Panc1 (cell line): ENCODE measurements around the gene BCL2. TPM values are rescaled to one million over a fixed set of nuclear protein-coding genes. Genes with fewer than 3 reads are reported as not detected.

ENCODE experiments used
- ATAC-seq: fragments of 200-7000 bp; cut with Tn5 transposase; 2 replicates; pipeline ENCODE4 v1.9.1; 2020; ENCODE audit warnings: mild to moderate bottlenecking, moderate library complexity
- BruUV-seq: library from RNA; stranded (reverse); fragments of 400-500 nt; replicated peaks from 2 replicates; lab custom pipeline; 2021; lab: Mats Ljungman, UMichigan
- CTCF ChIA-PET: fragments of 300-600 bp; sonication (Branson Sonifier 250); formaldehyde crosslinking; loops from one replicate; lab custom pipeline; 2022; ENCODE audit warnings: antibody characterized with exemption; lab: Charles Lee
- POLR2A ChIA-PET: fragments of 300-600 bp; sonication (Branson Sonifier 250); formaldehyde crosslinking; loops from one replicate; lab custom pipeline; 2022; ENCODE audit warnings: antibody characterized with exemption; lab: Charles Lee
- DNase-seq: peaks from one replicate; pipeline ENCODE4 v3.0.0-alpha.2; 2010; ENCODE audit warnings: low read depth, low spot score
- H3K27ac ChIP-seq: 2 replicates; pipeline ENCODE4 v1.5.1; 2011; ENCODE audit warnings: mild to moderate bottlenecking, low read length, inconsistent platforms
- H3K27me3 ChIP-seq: fragments of 200-500 bp; sonication (Bioruptor generic); 2 replicates; pipeline ENCODE4 v1.6.0; 2014; ENCODE audit warnings: low read length, inconsistent platforms; ENCODE audit not compliant: control insufficient read depth, insufficient read depth
- H3K36me3 ChIP-seq: fragments of 200-500 bp; sonication (Bioruptor generic); 2 replicates; pipeline ENCODE4 v1.5.1; 2014; ENCODE audit warnings: inconsistent platforms, mild to moderate bottlenecking, low read length, moderate library complexity; ENCODE audit not compliant: control insufficient read depth, insufficient read depth
- H3K4me1 ChIP-seq: 2 replicates; pipeline ENCODE4 v1.5.1; 2011; ENCODE audit warnings: inconsistent platforms, mild to moderate bottlenecking, low read length, moderate library complexity; ENCODE audit not compliant: control insufficient read depth, insufficient read depth
- H3K4me3 ChIP-seq, 2 experiments: 2 replicates each; pipeline ENCODE4 v1.5.1; 2011 to 2012; ENCODE audit warnings: low read depth in 2 of 2, low read length in 2 of 2, mild to moderate bottlenecking in 2 of 2, inconsistent platforms in 1 of 2, moderate library complexity in 1 of 2
- H3K9me3 ChIP-seq: fragments of 200-500 bp; sonication (Bioruptor generic); 2 replicates; pipeline ENCODE4 v1.5.1; 2014; ENCODE audit warnings: low read depth, mild to moderate bottlenecking, inconsistent platforms, low read length, moderate library complexity; ENCODE audit not compliant: control insufficient read depth, insufficient read depth
- CTCF ChIP-seq: fragments of 450-650 bp; IDR thresholded peaks from 2 replicates; pipeline ENCODE4 v1.5.1; 2017; ENCODE audit warnings: mild to moderate bottlenecking
- POLR2AphosphoS5 ChIP-seq: IDR thresholded peaks from 2 replicates; pipeline ENCODE4 v1.6.1; 2012; ENCODE audit warnings: mild to moderate bottlenecking, low read depth, low read length, moderate library complexity
- REST ChIP-seq, 2 experiments: IDR thresholded peaks; 2 replicates each; pipeline ENCODE4 v1.6.1; 2011 to 2012; ENCODE audit warnings: low read depth in 2 of 2, control low read depth in 1 of 2, low read length in 1 of 2, mild to moderate bottlenecking in 1 of 2, moderate library complexity in 1 of 2; ENCODE audit not compliant: insufficient read depth in 1 of 2
- SIN3A ChIP-seq: IDR thresholded peaks from 2 replicates; pipeline ENCODE4 v1.6.1; 2012; ENCODE audit warnings: low read depth, mild to moderate bottlenecking, low read length, moderate library complexity, borderline replicate concordance; ENCODE audit not compliant: insufficient read depth
- TCF7L2 ChIP-seq: IDR thresholded peaks from 2 replicates; pipeline ENCODE4 v1.6.1; 2011; ENCODE audit warnings: mild to moderate bottlenecking, low read depth, low read length, inconsistent platforms
- in situ Hi-C: cut with HindIII; loops from 2 replicates; pipeline ENCODE4 v1.10.0; 2016; ENCODE audit warnings: low sequenced_read_pairs, low pct_unique_long_range_greater_than_20kb
- intact Hi-C: fragments of 100-400 bp; cut with micrococcal nuclease; formaldehyde crosslinking; loops from one replicate; pipeline ENCODE4 v1.10.0; 2022; ENCODE audit not compliant: unreplicated experiment
- total RNA-seq: library from RNA; stranded (reverse); gene quantifications from one replicate; pipeline ENCODE4 v1.2.1, GENCODE V29; 2021; ENCODE audit not compliant: unreplicated experiment

Gene BCL2
- total RNA-seq, 1 experiment from 2014 or later = 0.72 TPM

GRCh38 chr18:63132819-63133200 is 186.8 kb downstream of the BCL2 start:
- in situ Hi-C loops (no loop called here), intact Hi-C loops (no loop called here)
- TF ChIP-seq POLR2AphosphoS5 = no peak
- TF ChIP-seq TCF7L2 = no peak
- TF ChIP-seq REST (IDR thresholded peaks at IDR 0.05; ENCODE audit: insufficient read depth in 1 of 2, low read depth in 2 of 2, low read length in 1 of 2) = no peak
- TF ChIP-seq CTCF = no peak
- TF ChIP-seq SIN3A = no peak
- Histone ChIP-seq H3K36me3 (no peaks in the 10 kb centered on the region), H3K27me3 (no peaks in the 10 kb centered on the region), H3K27ac (no peak overlapping the region), H3K4me3 (no peak overlapping the region), H3K4me1 (no peaks in the 10 kb centered on the region), H3K9me3 (no peaks in the 10 kb centered on the region)
- POLR2A ChIA-PET = no interaction called here
- no peak for ATAC-seq
- CTCF ChIA-PET = no interaction called here
- no TSS peak for BruUV-seq
- DNase-seq = no peak

GRCh38 chr18:63131959-63132818 is 187.4 kb downstream of the BCL2 start:
- ChIA-PET CTCF (interaction anchor here (1.0 kb wide), 1 partner anchor 18 kb away, joined by 3 read pairs; no protein-coding TSS in a partner anchor), POLR2A (no interaction called here)
- TF ChIP-seq TCF7L2 (no peak), CTCF (no peak), REST (IDR thresholded peaks at IDR 0.05; ENCODE audit: insufficient read depth in 1 of 2, low read depth in 2 of 2, low read length in 1 of 2) (no peak), SIN3A (no peak)
- intact Hi-C loops (loop anchor here (2.0 kb wide), 1 partner anchor 191 kb away; no protein-coding TSS in a partner anchor), in situ Hi-C loops (no loop called here)
- no TSS peak for BruUV-seq
- H3K27ac ChIP-seq = no peak overlapping the region
- H3K36me3 ChIP-seq = no peaks in the 10 kb centered on the region
- H3K4me1 ChIP-seq = no peaks in the 10 kb centered on the region
- no peak overlapping the region for H3K4me3 ChIP-seq
- ATAC-seq (no peak), DNase-seq (no peak)
- H3K9me3 ChIP-seq = no peaks in the 10 kb centered on the region
- no peaks in the 10 kb centered on the region for H3K27me3 ChIP-seq
